Left hindlimb (tissue), 1 donor: ENCODE results near the gene PTK6.
"Not testable (repeated sequence)": the region's sequence is repeated elsewhere in the genome, so short reads cannot be mapped to it uniquely, and the experiment has no call there.

Experiments used
- DNase-seq: peaks from one replicate; pipeline ENCODE4 v3.0.0-alpha.2; 2018

Gene PTK6

DNA sequence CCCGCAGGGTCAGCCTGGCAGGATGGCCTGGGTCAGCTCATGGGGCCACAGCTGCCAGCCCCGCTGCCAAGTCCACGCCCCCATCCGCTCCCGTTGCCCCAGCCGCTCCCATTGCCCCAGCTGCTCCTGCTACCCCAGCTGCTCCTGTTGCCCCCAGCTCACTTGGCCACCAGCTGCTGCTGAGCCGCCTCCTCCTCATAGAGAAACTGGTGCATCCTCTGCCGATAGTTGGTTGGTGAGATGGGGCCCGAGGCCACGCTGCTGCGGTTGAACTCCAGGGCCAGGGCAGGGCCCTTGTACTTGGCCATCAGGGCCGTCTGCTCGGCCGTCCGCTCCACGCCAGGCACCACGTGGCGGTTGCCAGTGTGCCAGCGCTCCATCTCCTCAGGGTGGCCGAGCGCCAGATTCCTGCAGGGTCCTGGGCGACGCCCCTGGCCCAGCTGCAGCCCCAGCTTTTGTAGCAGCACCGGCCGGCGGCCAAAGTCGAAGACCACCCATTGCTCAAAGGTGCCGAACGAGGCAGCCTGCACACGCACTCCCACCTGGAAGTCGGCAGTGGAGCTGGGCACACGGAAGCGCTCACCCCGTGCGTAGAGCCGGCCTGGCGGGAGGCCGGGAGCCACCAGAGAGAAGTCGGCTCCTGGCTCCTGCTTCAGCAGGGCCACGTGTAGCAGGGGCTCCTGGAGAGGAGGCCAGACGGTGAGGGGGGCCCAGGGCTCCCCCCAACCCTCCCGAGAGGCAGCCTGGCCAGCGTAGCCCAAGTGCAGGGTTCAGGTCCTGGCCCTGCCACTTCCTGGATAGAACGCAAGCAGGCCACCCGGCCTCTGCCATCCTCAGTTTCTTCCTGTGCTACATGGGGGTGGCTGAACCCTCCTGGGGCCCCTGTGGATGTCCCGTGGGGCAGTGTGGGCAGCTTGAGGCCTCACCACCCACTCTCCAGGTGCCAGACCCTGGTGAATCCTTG lies 32.1 kb upstream of the PTK6 start:
- no peak for DNase-seq

DNA sequence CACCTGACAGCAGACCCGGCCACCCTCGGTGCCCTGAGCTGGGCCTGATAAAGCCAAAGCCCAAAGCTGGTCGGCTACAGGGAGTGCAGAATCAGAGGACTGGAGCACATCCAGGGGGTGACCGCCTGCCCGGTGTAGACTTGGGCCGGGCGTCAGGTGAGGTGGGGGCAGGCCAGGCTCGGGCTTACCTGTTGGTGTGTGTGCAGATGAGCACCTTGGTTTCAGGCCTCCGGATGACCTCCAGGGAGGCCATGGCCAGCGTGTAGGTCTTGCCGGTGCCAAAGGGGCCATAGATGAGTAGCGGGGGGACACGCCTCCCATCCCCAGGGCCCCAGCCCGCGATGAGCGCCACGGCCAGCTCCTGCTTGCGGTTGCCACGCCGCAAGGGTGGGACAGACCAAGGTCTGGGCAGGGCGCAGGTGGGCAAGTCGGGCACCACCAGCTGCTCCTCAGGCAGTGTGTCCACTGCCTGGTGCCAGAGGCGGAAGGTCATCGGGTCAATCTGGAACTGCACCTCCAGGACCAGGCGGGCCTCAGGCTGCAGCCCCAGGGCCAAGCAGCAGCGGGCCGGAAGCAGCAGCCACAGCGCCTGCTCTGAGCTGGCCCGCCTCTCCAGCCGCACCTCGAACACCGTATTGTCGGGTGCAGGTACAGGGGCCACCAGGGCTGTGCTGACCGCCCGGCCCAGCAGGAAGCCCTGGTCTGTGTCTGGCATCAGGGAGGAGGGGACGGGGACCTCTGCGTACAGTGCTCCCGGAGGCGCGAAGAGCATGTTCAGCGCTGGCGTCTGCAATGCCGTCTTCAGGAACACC lies 31.2 kb upstream of the PTK6 start:
- no peak for DNase-seq

DNA sequence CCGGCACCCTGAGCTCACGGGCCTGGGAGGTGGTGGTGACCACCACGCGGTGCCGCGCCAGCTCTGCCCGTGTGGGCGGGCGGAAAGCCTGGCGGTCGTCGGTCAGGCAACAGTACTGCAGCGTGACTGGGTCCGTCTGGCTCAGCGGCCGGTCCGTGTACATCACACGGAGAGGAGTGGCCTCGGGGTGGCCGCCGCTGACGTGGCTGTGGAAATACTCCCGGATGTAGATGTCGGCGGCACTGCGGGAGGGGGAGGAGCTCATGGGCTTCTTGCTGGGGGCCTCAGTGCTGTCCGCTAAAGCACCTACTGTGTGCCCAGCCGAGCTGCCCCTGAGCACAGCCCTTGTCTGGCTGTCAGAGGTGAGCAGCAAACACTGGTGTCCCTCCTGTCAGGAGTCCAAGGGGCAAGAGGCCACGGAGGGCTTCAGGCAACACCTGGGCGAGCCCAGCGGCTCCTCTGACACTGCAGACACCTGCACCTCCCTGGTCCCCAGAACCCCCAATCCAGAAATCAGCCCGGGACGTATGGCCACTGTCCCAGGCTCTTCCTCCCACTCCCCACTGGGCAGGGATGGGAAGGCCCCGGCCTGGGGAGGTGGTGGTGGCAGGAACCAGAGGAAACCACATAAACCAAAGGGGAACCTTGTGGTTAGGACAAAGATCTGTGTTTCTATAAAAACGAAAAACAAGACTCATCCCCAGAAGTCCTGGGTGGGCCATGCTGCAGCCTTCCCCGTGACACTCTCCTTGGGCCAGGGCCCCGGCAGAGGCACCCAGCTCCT lies 30.4 kb upstream of the PTK6 start:
- no peak for DNase-seq

DNA sequence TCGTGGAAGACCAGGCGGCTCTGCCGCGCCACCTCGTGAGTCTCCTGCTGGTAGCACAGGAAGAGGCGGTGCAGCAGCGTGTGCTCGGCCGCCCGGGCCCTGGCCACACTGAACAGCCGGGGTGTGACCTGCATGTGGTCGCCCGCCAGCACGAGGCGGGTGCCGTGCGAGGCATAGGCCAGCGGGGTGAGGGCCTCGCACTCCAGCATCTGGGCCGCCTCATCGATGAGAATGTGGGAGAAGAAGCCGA lies 29.9 kb upstream of the PTK6 start:
- no peak for DNase-seq

DNA sequence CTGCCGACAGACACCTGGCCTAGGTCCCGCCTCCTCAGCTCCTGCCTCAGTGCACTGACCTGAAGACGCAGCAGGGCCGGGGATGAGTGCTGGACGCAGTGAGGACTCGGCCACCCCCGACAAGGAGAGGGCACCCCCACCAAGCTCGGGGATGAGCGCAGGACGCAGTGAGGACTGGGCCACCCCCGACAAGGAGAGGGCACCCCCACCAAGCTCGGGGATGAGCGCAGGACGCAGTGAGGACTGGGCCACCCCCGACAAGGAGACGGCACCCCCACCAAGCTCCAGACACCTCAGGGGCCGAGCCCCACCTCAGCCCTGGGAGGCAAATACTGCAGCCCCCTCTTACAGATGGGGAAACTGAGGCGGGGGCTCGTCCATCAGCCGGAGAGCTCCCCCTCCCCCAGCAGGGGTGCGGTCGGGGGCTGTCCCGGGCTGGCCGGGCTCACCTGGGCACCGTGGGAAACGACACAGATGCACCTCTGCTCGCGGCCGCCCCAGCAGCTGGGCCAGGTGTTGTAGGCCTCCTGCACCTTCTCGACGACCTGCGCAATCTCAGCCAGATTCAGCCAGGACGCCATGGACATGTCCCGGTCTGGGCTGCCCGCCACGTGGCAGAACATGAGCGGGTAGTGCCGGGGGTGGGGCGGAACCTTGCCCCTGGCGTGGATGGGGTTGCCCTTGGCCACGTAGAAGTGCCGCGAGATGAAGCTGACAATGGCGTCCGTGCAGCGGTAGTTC lies 29.4 kb upstream of the PTK6 start:
- no peak for DNase-seq

DNA sequence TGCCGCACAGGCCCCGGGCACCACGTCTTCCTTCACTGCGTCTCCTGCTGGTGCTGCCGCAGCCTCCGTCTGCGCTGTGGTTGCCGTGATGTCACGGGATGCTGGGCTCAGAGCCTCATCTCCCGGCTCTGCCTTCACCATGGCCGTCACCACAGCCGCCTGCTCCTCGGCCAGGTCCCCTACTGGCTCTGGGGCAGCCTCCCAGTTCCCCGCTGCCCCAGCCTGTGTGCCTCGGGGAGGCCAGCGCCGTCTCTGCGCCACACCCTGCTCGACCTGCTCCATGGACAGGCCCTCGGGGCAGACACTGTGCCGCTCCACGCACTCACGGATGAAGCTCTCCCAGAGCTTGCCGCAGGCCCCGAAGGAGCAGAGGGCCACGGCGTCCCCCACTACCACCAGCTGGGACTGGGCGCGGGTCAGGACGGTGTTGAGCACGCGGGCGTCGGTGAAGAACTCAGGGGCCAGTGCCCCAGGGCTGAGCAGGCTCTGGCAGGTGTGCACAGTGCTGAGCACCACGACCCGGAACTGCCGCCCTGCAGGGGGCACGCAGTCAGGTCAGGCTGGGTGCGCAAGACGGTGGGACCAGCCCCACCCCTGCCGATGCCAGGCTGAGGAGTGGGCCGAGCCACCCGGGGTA lies 28.6 kb upstream of the PTK6 start:
- DNase-seq: no peak

DNA sequence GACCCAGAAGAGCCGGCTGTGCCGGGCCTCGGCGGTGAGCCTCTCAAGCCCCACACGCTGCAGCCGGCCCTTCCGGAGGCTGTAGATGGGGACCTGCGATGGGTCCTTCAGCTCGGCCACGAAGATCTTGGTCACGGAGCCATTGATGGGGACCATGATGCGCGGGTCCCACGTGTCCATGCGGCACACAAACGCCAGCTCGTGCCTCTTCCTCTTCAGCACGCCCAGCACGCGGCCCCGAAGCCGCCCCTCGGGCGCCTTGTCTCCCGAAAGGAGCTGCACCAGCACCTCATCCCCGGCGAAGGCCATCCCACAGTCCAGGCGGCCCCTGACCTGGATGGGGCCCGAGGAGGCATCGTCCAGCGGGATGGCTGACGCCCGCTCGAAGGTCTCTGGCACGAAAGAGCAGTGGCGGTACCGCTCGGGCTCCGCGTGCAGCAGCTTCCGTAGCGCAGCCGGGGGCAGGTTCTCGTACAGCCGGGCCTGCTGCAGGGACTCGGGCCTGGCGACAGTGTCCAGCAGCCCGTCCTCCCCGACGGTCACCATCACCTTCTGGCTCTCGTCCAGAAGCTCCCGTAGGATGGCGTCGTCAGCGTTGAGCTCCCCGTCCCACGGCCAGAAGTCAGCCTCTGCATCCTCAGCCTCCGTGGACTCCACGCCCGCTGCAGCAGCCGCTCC lies 28.0 kb upstream of the PTK6 start:
- DNase-seq: no peak

DNA sequence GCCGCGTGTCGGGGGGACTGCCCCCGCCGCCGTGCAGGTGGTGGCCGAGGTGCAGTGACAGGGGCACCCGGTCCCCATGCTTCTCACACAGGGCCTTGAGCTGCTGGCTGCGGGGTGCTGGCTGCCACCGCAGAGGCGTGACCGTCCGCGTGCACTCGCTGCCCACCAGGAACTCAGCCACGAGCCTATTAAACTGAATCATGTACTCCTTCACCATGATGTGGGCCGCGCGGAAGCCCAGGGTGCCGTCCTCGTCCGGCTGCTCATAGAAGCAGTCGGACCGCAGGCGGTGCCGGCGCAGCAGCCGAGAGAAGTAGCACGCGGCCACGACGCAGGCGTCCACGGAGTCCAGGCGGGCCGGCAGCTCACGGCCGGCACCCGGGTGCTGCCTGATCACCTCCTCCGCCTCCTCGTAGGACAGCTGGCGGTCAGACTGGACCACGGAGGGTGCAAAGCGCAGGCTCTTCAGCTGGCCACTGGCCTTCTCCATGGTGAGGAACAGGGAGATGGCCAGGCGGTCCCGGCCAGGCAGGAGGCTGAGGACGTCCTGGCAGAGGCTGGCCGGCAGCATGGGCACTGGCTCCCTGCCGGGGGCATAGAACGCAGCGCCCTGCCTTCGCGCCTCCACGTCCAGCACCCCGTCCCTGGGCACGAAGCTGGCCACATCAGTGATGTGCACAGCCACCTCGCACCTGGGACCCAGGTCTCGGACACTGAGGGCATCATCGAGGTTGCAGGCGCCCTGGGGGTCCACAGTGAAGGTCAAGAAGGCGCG lies 27.0 kb upstream of the PTK6 start:
- no peak for DNase-seq

DNA sequence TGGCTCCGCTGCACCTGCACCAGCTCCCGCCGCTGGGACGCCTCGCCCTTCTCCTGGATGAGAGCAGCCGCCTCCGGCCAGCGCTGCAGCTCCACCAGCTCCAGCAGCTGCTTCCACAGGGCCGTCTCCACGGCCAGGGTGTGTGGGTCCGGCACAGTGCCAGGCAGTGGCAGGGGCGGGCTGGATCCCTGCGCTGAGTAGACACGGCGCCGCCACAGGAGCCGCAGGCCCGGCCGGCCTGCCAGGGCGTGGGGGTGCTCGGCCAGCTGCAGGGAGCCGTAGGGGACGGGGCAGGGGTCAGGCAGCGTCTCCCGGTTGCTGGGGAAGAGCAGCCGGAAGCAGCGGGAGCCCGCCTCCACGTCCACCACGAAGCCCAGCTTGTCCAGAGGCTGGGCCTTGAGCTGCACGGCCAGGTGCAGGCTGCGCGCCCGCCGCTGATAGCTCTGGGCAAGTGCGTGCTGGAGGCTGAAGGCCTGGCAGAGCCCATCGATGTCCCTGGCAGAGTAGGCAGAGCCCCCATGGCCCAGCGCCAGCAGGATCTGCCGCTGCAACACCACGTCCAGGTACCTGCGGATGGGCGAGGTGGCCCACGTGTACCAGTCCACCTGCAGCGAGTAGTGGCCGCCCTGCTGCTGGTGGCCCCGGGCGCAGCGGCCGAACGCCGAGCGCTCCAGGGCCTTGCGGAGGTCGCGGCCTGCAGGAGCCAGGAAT lies 26.2 kb upstream of the PTK6 start:
- no peak for DNase-seq

DNA sequence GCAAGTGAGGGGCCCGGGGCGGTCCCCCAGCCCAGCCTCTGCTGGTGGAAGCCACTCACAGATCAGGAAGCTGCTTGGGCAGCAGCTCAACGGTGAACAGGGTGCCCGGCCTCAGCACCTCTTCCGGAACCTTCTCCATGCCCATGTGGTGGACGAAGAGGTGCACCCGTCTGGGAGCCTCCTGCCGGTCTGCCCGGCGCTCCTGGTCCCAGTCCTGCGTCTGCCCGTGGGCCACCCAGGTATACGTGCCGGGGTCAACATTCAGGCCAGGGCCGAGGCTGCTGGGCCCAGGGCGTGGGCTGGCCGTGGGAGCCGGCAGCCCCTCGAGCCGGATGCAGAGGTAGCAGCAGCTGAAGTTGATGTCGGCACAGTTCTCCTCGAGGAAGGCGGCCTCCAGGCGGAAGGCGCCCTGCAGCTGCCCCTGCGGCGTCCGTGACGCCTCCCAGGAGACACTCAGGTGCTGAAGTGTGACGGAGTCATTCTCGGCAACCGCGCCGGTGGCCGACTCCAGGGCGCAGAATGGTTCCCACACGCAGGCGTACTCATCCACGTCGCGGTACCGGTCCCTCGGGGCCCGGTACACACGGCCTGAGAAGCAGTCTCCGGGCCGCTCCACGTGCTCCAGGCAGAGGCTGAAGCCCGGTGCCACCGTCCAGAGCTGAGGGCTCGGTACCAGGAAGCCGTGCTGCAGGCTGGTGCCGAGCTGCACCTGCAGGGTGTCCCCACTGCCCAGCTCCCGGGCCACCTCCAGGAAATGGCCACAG lies 25.5 kb upstream of the PTK6 start:
- DNase-seq: no peak

DNA sequence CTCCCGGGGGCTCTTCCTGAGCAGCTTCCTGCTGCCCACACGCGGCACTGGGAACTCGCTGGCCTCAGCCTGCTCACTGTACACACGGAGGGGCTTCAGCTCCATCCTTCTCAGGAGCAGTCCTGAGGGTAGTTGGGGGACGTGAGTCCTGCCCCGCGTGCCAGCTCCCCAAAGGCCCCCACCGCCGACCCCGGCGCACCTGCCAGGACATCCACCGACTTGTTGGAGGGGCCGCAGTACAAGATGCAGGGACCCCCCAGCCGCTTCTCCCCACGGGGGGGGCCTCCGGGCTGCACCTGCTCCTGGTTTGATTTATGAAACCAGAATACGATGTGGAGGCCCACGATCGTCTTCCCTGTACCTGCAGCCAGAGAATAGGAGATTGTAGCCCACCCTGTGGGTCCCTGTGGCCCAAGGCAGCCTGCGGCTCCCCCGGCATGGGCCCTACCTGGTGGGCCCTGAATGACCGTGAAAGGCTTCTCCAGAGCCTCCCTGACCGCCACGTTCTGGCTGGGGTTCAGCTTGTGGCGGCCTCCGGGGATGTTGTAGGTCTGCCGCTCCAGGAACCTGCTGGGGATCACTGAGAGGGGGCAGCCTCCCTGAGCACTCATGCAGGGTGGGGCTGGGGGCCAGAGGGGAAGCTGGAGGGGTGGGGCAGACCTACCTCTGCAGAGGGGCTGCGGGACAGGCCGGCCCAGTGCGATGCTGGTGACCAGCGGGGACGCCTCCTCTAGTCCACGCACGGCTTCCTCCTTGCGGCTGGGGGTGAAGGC lies 24.6 kb upstream of the PTK6 start:
- no peak for DNase-seq

DNA sequence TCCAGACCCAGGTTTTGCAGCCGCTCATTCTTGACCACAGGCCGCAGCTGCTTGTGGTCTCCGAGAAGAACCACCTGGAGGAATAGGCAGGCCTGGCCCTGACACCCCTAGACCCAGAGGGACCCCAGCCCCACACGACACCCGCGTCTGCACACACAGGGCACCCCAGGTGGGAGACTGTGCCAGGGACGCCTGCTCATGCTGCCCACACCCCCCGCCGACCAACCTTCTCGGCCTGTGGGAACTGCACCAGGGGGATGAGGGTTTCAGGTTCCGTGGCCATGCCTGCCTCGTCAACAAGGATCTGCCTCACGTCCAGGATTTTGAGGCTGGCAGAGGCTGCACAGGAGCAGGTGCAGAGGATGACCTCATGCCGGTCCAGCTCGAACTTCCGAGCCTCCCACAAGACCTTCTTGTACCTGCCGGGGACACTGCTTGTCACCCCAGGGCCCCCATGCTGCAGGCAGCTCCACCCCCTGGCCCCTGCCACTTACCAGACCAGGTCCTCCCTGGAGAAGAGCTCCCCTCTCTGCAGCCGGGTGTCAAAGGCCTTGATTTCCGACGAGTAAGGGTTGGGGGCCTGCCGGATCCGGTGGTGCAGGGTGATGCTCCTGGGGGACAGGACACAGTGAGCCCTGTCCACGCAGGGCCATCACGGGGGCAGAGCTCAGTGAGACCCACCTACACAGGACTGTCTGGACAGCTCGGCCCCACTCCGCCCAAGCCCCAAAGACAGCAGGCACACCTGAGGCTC lies 23.9 kb upstream of the PTK6 start:
- DNase-seq: no peak

DNA sequence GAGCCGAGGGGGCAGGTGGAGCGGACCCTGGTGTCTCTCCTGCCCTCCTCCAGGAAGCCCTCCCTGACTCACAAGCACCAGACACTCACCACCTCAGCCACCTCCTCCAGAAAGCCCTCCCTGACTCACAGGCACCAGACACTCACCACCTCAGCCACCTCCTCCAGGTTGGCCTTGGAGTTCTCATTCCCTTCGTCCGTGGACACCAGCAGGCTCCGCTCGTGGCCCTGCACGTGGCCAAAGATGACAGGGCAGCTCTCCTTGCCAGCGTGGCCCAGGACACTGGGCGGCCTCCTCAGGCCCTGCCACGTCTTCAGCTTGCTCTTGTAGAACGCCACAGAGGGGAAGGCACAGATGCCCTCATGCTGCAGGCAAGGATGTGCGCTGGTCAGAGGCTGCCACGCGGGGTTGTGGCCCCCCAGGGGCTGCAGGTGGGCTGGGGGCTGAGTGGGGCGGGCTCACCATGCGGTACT lies 23.2 kb upstream of the PTK6 start:
- DNase-seq: no peak

DNA sequence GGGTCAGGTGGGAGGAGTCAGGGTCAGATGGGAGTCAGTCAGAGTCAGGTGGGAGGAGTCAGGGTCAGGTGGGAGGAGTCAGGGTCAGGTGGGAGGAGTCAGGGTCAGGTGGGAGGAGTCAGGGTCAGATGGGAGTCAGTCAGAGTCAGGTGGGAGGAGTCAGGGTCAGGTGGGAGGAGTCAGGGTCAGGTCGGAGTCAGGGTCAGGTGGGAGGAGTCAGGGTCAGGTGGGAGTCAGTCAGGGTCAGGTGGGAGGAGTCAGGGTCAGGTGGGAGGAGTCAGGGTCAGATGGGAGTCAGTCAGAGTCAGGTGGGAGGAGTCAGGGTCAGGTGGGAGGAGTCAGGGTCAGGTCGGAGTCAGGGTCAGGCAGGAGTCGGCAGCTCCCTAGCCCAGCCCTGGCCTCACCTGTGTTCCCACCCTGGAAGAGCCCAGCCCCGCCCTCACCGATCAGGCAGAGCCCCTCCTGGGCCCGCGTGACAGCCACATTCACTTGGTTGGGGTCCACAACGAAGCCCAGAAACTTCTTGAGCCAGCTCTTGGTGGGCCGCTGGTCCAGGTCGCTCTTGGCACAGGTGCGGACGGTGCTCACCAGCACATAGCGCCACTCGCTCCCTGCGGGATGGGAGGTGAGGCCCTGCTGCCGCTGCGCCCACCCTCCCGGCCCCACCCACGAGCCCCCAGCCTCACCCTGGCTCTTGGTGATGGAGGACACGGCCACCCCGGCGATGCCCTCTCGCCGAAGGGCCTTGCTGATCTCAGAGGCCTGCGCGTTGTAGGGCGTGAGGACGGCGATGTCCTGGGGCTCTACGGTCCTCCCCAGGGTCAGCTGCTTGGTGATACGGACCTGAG lies 22.5 kb upstream of the PTK6 start:
- DNase-seq: not testable (repeated sequence)

DNA sequence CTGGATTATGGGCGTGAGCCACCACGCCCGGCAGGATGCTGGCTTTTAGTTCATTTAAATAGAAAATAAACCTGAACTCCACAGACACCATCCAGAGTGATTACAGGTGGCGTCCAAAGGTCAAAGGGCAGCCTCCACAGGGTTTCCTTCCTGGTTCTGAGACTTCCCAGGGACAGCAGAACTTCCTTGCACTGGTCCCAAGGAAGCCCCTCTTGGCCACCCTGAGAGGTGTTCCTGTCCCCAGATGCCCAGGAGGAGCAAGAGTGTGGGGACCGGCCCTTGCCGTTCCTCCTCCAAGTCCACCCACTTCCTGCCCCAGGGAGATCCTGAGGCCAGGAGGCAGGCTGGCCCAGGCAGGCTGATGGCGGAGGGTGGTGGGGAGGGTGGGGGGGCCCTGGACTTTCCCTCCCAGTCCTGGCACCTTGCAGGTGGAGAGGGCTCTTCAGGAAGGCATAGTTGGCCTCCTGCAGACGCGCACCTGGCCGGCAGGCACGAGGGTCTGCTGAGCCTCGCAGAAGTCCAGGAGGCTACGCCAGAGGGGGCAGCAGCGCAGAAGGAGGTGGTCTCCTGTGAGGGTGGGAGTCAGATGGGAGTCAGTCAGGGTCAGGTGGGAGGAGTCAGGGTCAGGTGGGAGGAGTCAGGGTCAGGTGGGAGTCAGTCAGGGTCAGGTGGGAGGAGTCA lies 21.8 kb upstream of the PTK6 start:
- no peak for DNase-seq

DNA sequence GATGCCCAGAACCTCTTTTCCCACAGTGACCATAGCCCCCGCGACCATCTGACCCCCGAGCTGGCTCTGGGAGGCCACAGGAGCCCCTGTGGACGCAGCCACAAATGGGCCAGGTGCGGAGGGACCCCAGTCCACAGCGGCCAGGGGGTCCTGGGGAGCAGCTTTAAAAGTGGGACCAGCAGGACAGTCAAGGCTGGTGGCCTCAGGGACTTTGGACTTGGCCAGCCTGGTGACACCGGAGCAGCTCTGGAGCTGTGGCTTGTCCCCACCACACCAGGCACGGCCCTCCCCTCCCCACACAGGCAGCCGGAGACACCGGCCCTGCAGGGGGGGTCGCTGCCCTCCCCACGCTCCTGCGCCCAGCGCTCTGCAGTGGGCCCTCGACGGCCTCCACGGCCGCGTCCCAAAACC lies 20.3 kb upstream of the PTK6 start:
- DNase-seq: no peak
